ENCODE results near the gene SOWAHA.

SOWAHA gene

DNA sequence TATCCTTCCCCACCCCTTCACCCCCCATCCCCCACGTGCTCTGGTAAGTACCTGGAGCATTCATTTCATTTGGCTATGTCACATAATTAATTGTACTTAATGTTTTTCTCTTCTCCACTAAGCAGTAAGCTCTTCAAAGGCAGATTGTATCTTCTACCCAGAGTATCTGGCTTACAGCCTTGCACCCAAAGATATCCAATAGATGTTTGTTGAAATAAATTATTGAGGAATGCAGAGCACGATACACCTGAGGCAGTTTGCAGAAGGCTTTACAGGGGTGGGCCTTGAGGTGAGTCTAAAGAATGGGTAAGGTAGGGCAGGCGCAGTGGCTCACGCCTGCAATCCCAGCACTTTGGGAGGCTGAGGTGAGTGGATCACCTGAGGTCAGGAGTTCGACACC, 2.5 kb upstream of the SOWAHA start:
- DNase-seq = no peak

GRCh38 chr5:132812123-132812765, 858 bp upstream of the SOWAHA start:
- DNase-seq = no peak

- DNase-seq = no peak
These were observed 749 bp downstream of the SOWAHA start for GRCh38 chr5:132813599-132814502.

- no peak for DNase-seq
These were observed 1.6 kb downstream of the SOWAHA start for GRCh38 chr5:132814503-132815294.

- DNase-seq = no peak
These were observed 2.4 kb downstream of the SOWAHA start for GRCh38 chr5:132815454-132815853.

DNA sequence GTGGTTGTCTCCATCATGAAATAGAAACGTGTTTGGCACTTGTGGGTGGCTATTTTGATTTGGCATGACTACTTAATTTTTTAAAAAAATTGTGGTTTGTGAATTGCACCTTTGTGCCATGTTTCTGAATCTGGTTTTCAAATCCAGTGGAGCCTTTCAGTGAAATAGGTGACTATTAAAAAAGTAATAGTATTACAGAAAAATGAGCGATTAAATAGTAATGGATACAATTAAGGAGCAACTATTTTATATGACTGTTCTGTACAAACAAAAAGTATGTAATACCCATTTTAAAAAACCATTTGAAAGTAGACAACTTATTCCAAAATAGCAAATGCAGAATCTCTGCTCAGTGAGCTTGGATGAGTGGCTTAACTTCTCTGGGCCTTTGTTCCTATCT, 3.0 kb downstream of the SOWAHA start:
- no peak for DNase-seq

DNA sequence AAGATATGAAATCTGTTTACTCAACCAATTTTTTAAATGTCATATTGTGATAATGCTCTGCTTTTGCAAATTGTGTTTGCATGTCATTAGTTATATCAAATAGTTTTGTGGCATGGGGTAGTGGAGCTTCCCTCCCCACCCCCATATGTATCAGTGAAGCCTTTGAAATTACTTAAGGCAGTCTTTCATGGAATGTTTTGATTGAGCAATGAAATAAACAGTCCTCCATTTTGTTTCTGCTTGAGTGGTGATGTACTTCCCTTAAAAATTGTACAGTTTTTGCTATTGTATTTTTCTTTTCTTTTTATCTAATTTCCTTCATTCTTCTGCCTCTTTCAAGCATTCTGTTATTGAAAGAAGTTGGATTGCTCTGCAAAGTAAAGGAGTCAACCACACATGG, 3.5 kb downstream of the SOWAHA start:
- no peak for DNase-seq

DNA sequence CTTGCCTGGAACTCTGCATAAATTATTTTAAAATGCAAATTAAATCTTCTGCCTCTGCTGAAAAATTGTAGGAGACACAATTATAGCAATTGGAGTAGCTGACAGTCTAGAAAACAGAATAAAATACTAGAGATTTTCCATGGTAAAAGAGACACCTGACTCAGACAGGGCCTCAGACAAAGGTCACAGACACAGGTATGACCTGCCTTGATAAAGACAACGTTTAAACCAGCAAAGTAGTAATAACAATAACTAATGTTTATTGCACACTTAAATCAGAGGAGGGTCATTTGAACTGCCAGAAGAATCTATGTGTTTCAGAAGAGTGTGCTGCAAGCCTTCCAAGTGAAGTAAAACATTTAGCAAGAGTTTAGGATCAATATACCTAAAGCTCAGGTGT, 3.9 kb downstream of the SOWAHA start:
- DNase-seq = no peak

GRCh38 chr5:132819468-132819867, 6.4 kb downstream of the SOWAHA start:
- no peak for DNase-seq

DNA sequence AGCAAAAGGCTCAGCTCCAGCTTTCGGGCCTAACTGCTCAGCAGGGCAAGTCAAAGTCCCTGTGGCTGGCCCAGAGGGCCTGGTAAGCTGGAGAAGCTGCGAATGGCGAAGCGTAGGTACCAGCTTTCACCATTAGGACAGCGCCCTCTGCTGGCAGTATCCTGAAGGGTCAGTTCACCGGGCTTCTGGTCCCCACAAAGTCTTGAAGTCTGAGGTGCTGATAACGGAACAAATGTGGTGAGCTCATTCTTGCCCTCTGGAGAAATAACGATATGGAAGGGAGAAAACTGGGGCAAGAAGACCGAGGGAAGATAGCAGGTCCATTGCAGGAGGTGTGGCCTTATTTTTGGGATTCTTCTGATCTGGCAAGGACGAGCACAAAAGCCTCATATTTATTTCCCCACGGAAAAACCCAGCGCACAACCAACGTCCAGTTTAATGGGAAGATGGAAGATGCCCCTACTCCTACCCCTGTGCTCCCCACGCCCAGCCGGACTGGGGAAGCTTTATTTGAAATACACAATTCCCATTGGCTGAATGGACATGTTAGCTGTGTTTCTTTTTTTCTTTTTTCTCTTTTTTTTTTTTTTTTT, 7.2 kb downstream of the SOWAHA start:
- peak; percentile 79 for DNase-seq

GRCh38 chr5:132821350-132821749, 8.2 kb downstream of the SOWAHA start:
- DNase-seq = no peak

- no peak for DNase-seq
These were observed 8.7 kb downstream of the SOWAHA start for GRCh38 chr5:132821791-132822190.

DNA sequence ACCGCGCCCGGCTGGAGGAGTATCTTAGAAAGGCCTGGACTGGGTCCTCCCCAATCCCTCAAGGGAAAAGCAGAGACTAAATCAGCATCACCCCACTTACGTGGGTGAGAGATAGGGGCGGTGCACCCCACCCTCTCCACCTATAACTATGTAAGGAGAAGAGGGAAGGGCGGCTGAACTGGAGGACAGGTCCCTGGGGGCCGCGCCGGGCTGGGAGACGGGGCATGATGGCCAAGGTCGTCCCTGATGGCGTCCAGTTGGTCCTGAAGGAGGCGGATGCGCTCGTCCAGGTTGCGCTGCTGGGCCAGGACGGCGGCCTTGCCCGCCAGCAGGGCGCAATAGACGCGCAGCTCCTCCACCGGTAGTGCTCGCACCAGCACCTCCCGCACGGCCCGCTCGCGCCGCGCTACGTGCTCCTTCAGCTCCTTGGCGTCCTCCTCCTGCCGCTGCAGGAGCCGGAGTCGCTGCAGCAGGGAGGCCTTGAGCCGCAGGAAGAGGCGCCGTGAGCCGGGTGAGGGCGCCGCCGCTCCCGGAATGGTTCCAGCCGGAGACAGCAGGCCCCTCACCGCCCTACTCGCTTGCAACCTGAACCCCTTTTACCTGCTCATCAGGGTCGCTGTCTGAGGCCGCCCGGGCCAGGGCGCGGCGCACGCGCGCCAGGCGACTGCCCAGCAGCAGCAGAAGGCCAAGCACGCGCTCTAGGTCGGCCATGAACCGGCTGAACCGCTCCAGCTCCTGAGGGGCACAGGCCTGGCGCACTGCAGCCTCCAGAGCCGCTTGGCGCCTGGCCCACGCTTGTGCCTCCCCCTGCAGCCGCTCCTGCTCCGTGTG, 9.8 kb downstream of the SOWAHA start:
- DNase-seq = peak; percentile 65

DNA sequence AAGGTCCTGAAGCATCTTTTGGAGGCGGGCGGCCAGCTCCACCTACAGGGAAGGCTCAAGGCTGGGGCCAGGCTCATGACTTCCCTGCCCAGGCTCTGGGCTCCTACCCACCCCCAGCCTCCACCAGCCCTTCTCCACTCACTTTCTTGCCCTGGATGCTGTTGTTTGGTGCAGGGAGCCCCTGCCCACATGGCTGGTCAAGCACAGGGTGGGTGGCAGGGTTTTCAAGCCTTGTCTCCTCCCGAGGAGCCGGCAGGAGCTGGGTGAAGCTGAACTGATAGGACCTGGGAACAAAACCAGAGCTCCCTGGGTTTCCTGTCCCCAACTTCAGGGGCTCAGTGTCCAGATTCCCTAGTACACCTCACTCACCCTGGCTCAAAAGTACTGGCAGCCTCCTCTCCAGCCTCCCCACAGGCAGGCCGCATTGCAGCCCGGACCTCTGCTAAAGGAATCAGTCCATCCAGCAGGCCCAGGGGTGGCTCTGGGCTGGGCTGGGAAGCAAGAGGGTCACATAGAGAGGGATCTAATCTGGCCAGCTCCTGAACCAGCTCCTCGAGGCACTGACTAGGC, 10.5 kb downstream of the SOWAHA start:
- DNase-seq = no peak

DNA sequence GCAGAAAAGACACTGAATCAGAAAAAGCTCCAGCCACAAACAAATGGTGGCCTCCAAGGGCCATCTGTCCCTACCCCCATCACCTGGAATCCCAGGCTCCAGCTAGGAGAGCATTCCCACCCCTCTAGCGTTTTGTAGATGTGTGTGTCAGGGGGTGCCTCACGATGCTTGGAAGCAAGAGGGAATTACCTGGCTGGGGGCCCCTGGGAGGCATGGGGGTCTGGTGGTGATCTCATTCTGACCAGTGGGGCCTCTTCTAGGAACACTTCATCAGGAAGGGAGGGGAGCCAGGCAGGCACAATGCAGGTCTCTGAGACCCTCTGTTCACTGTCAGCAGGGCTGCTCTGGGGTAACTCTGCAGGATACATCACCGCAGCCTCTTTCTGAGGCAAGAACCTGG, 11.3 kb downstream of the SOWAHA start:
- DNase-seq = no peak

DNA sequence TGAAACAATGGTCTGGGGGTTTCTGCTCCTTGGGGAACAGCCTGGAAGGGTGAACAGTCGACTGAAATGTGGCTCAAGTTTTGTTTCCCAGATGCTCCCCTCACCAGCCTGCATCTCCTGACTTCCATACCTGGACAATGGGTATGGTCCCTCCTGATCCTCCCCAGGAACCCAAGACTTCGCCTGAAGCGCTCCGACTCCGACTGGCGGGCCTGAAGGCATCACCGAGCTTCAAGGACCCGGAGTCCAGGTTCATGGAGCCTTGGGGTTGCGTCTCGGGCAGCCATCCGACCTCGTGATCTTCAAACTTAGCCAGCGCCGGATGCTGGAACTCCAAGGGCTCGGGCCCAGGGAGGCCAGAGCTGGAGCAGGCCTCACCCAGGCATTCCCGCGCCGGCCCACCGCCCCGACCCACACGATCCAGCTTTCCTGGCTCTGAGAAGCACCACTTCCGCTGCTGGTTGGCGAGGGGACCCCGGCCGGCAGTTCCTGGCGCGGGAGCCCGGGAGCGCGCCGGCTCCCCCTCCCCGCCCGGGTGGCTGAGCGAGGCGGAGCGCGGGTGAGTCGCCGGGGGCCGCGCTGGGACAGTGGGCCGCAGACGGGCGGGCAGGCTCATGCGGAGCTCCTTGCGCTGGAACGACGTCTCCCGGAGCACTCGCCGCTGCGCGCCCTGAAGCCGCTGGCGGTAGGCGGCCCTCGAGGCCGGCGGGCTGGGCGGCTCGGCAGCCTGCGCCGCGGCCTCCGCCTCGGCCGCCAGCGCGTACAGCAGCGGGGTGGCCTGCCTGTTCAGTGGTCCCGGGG, 12.1 kb downstream of the SOWAHA start:
- no peak for DNase-seq

GRCh38 chr5:132825834-132826391, 12.8 kb downstream of the SOWAHA start:
- no peak for DNase-seq

- no peak for DNase-seq
These were observed 13.5 kb downstream of the SOWAHA start for GRCh38 chr5:132826424-132827082.

- no peak for DNase-seq
These were observed 15.0 kb downstream of the SOWAHA start for GRCh38 chr5:132827943-132828673.
